PC-9 (cell line): Measurements from ENCODE around the gene WNT9B.

ENCODE experiments used
- CTCF ChIP-seq: fragments of 200-600 bp; sonication (generic); conservative IDR thresholded peaks from 2 replicates; pipeline ENCODE4 v1.6.1; 2017; ENCODE audit warnings: mixed run types, antibody characterized with exemption, mild to moderate bottlenecking, moderate library complexity
- EZH2 ChIP-seq: fragments of 200-600 bp; sonication (generic); IDR thresholded peaks from 2 replicates; pipeline ENCODE4 v1.8.0; 2017; ENCODE audit warnings: antibody characterized with exemption, low read depth

GRCh38 chr17:46802800-46803199 lies 48.6 kb upstream of the WNT9B start:
- TF ChIP-seq EZH2: no peak
- no peak for TF ChIP-seq CTCF
